GM21723 (cell line): ENCODE measurements around the gene CIDEA.

Experiments
- ATAC-seq: cut with Tn5 transposase; IDR thresholded peaks from one replicate; pipeline ENCODE4 v1.9.1; 2021; ENCODE audit warnings: mild to moderate bottlenecking, moderate library complexity; ENCODE audit not compliant: unreplicated experiment

The CIDEA gene

GRCh38 chr18:12295389-12296086 is 41.4 kb downstream of the CIDEA start:
- no peak for ATAC-seq

- no peak for ATAC-seq
These were observed 41.9 kb downstream of the CIDEA start for GRCh38 chr18:12296087-12296403.

- no peak for ATAC-seq
These were observed 42.3 kb downstream of the CIDEA start for GRCh38 chr18:12296457-12296856.

GRCh38 chr18:12299862-12300261 is 45.7 kb downstream of the CIDEA start:
- ATAC-seq = no peak

- ATAC-seq = no peak
These were observed 47.3 kb downstream of the CIDEA start for GRCh38 chr18:12301263-12302005.

GRCh38 chr18:12302391-12303147 is 48.4 kb downstream of the CIDEA start:
- no peak for ATAC-seq

GRCh38 chr18:12304351-12305210 is 50.4 kb downstream of the CIDEA start:
- ATAC-seq = no peak

- no peak for ATAC-seq
These were observed 51.0 kb downstream of the CIDEA start for GRCh38 chr18:12305211-12305610.

GRCh38 chr18:12305930-12306629 is 51.9 kb downstream of the CIDEA start:
- no peak for ATAC-seq

GRCh38 chr18:12306752-12307700 is 52.9 kb downstream of the CIDEA start:
- peak; percentile 34 for ATAC-seq

- ATAC-seq = peak; percentile 59
These were observed 53.7 kb downstream of the CIDEA start, which contains the start of gene TUBB6 for GRCh38 chr18:12307701-12308385. Gene TUBB6 (plus strand): TSS chr18:12308241. CDS start chr18:12308293, 52 bp downstream.

GRCh38 chr18:12308386-12309100 is 54.4 kb downstream of the CIDEA start:
- ATAC-seq = peak; percentile 63

GRCh38 chr18:12309683-12310198 is 55.6 kb downstream of the CIDEA start:
- no peak for ATAC-seq

GRCh38 chr18:12310762-12311161 is 56.6 kb downstream of the CIDEA start:
- ATAC-seq = no peak

- ATAC-seq = no peak
These were observed 58.8 kb downstream of the CIDEA start for GRCh38 chr18:12312976-12313375.

- no peak for ATAC-seq
These were observed 59.5 kb downstream of the CIDEA start for GRCh38 chr18:12313530-12314245.
